H1 (cell line): ENCODE results near the gene UGT1A6. TPM values are rescaled to one million over a fixed set of nuclear protein-coding genes. Genes with fewer than 3 reads are reported as not detected.

Experiments
- CTCF ChIA-PET: fragments of 300-600 bp; sonication (Branson Sonifier 250); formaldehyde crosslinking; loops from one replicate; lab custom pipeline; 2021; ENCODE audit not compliant: partially characterized antibody; lab: Charles Lee
- POLR2A ChIA-PET: fragments of 300-600 bp; sonication (Branson Sonifier 250); formaldehyde crosslinking; loops from one replicate; lab custom pipeline; 2021; ENCODE audit warnings: inconsistent platforms; ENCODE audit not compliant: partially characterized antibody; lab: Charles Lee
- DNase-seq, 2 experiments: peaks; one replicate each; pipeline versions ENCODE4 v3.0.0 to v3.0.0-alpha.2; 2010 to 2022; ENCODE audit warnings: low spot score in 2 of 2, low read depth in 1 of 2, mixed read lengths in 1 of 2
- FAIRE-seq: peaks from 2 replicates; lab custom pipeline; 2011; peaks lifted over from hg19 to GRCh38; lab: Jason Lieb, UNC
- H2AFZ ChIP-seq: 2 replicates; pipeline ENCODE4 v1.8.1; 2012; ENCODE audit warnings: low read length, inconsistent platforms
- H2AK5ac ChIP-seq: 2 replicates; pipeline ENCODE4 v1.6.1; 2013; ENCODE audit warnings: low read depth, low read length
- H2BK120ac ChIP-seq: replicated peaks from 2 replicates; pipeline ENCODE3; 2013; ENCODE audit warnings: low read depth, low read length, inconsistent platforms
- H2BK12ac ChIP-seq: 2 replicates; pipeline ENCODE4 v1.6.1; 2013; ENCODE audit warnings: low read depth, low read length
- H2BK15ac ChIP-seq: 2 replicates; pipeline ENCODE4 v1.6.1; 2013; ENCODE audit warnings: low read length
- H2BK20ac ChIP-seq: 2 replicates; pipeline ENCODE4 v1.6.1; 2013; ENCODE audit warnings: low read length
- H2BK5ac ChIP-seq: 2 replicates; pipeline ENCODE4 v1.6.1; 2013; ENCODE audit warnings: low read depth, low read length
- H3K14ac ChIP-seq: 2 replicates; pipeline ENCODE4 v1.6.1; 2013; ENCODE audit warnings: inconsistent platforms; ENCODE audit not compliant: insufficient read length
- H3K18ac ChIP-seq: 2 replicates; pipeline ENCODE4 v1.6.1; 2013; ENCODE audit warnings: low read length; ENCODE audit errors: extremely low read depth
- H3K23ac ChIP-seq: 2 replicates; pipeline ENCODE4 v1.6.1; 2013; ENCODE audit warnings: inconsistent platforms; ENCODE audit not compliant: insufficient read length
- H3K23me2 ChIP-seq: 2 replicates; pipeline ENCODE4 v1.6.1; 2013; ENCODE audit warnings: low read depth, low read length
- H3K27ac ChIP-seq: 2 replicates; pipeline ENCODE4 v1.6.1; 2011; ENCODE audit warnings: low read depth, low read length, inconsistent platforms
- H3K27me3 ChIP-seq, 4 experiments: replicated peaks in 1 of 4; 1 replicate in 1 of 4; 2 replicates in 3 of 4; pipeline versions ENCODE4 v1.6.1 to v1.8.1; 2011 to 2013; ENCODE audit warnings: low read length in 3 of 4, mild to moderate bottlenecking in 3 of 4, inconsistent platforms in 2 of 4, mixed read lengths in 2 of 4, moderate library complexity in 1 of 4; ENCODE audit not compliant: control insufficient read depth in 3 of 4, insufficient read depth in 3 of 4; ENCODE audit errors: extremely low read depth in 1 of 4
- H3K36me3 ChIP-seq, 4 experiments: 2 replicates each; pipeline versions ENCODE4 v1.6.1 to v1.8.1; 2011 to 2013; ENCODE audit warnings: mild to moderate bottlenecking in 4 of 4, low read length in 3 of 4, moderate library complexity in 2 of 4, control low read depth in 1 of 4, inconsistent platforms in 1 of 4; ENCODE audit not compliant: insufficient read depth in 4 of 4, control insufficient read depth in 2 of 4
- H3K4ac ChIP-seq: replicated peaks from 2 replicates; pipeline ENCODE3; 2013; ENCODE audit warnings: low read length, low read depth, mixed read lengths, inconsistent platforms; ENCODE audit not compliant: insufficient read length
- H3K4me1 ChIP-seq, 4 experiments: replicated peaks in 1 of 4; 1 replicate in 1 of 4; 2 replicates in 3 of 4; pipeline versions ENCODE4 v1.6.1 to v1.8.1; 2011 to 2013; ENCODE audit warnings: low read length in 3 of 4, inconsistent platforms in 2 of 4, mixed read lengths in 1 of 4; ENCODE audit not compliant: insufficient read depth in 4 of 4, control insufficient read depth in 3 of 4
- H3K4me2 ChIP-seq, 2 experiments: 2 replicates each; pipeline versions ENCODE4 v1.6.1 to v1.8.1; 2011 to 2013; ENCODE audit warnings: low read depth in 2 of 2, low read length in 2 of 2, control low read depth in 1 of 2, inconsistent platforms in 1 of 2, mild to moderate bottlenecking in 1 of 2; ENCODE audit not compliant: insufficient read depth in 1 of 2
- H3K4me3 ChIP-seq, 4 experiments: fragments of 200-600, 300-600 bp in 1 of 4; sonication (generic), shearing (Covaris generic), sonication (Bioruptor Twin) in 1 of 4; 2 replicates each; pipeline versions ENCODE4 v1.5.1 to v1.8.1; 2011 to 2016; ENCODE audit warnings: low read length in 4 of 4, low read depth in 3 of 4, control low read depth in 2 of 4, inconsistent platforms in 2 of 4, mild to moderate bottlenecking in 2 of 4, mixed read lengths in 1 of 4, moderate library complexity in 1 of 4; ENCODE audit not compliant: insufficient read depth in 2 of 4; ENCODE audit errors: extremely low read depth in 1 of 4
- H3K56ac ChIP-seq: replicated peaks from 2 replicates; pipeline ENCODE3; 2013; ENCODE audit warnings: low read depth, mild to moderate bottlenecking, mixed read lengths, low read length, inconsistent platforms; ENCODE audit not compliant: insufficient read length
- H3K79me1 ChIP-seq: 2 replicates; pipeline ENCODE4 v1.6.1; 2013; ENCODE audit warnings: low read depth, low read length, control low read depth
- H3K79me2 ChIP-seq, 2 experiments: 2 replicates each; pipeline versions ENCODE4 v1.6.1 to v1.8.1; 2012 to 2013; ENCODE audit warnings: low read length in 2 of 2, mild to moderate bottlenecking in 2 of 2, inconsistent platforms in 1 of 2; ENCODE audit not compliant: insufficient read depth in 2 of 2, control insufficient read depth in 1 of 2
- H3K9ac ChIP-seq, 4 experiments: replicated peaks in 1 of 4; 1 replicate in 1 of 4; 2 replicates in 3 of 4; pipeline versions ENCODE4 v1.6.1 to v1.8.1; 2011 to 2013; ENCODE audit warnings: low read depth in 3 of 4, low read length in 3 of 4, control low read depth in 2 of 4, mild to moderate bottlenecking in 2 of 4, moderate library complexity in 2 of 4, inconsistent platforms in 1 of 4; ENCODE audit errors: extremely low read depth in 1 of 4
- H3K9me3 ChIP-seq, 2 experiments: 2 replicates each; pipeline versions ENCODE4 v1.6.1 to v1.8.1; 2012 to 2013; ENCODE audit warnings: mild to moderate bottlenecking in 2 of 2, moderate library complexity in 2 of 2, control low read depth in 1 of 2, inconsistent platforms in 1 of 2, low read depth in 1 of 2, low read length in 1 of 2, mixed read lengths in 1 of 2; ENCODE audit not compliant: insufficient read depth in 2 of 2
- H4K20me1 ChIP-seq, 2 experiments: replicated peaks in 1 of 2; 2 replicates each; pipeline versions ENCODE3 to v1.8.1; 2011 to 2013; ENCODE audit warnings: inconsistent platforms in 2 of 2, low read length in 2 of 2, mild to moderate bottlenecking in 1 of 2; ENCODE audit not compliant: insufficient read depth in 2 of 2, control insufficient read depth in 1 of 2
- H4K5ac ChIP-seq: 2 replicates; pipeline ENCODE4 v1.6.1; 2013; ENCODE audit warnings: low read length, low read depth, mixed read lengths, inconsistent platforms; ENCODE audit not compliant: insufficient read length
- H4K8ac ChIP-seq: 2 replicates; pipeline ENCODE4 v1.8.0; 2013; ENCODE audit warnings: mild to moderate bottlenecking, moderate library complexity, low read length, inconsistent platforms; ENCODE audit not compliant: insufficient read depth; ENCODE audit errors: extremely low read depth
- H4K91ac ChIP-seq: replicated peaks from 2 replicates; pipeline ENCODE3; 2013; ENCODE audit warnings: low read length, mixed read lengths, inconsistent platforms; ENCODE audit not compliant: insufficient read length
- CBX5 ChIP-seq: fragments of 300-800, 300-1000 bp; sonication (generic); IDR thresholded peaks from 2 replicates; pipeline ENCODE4 v1.7.1; 2016; ENCODE audit warnings: antibody characterized with exemption, low read length, low read depth
- CHD2 ChIP-seq: IDR thresholded peaks from 2 replicates; pipeline ENCODE4 v1.6.1; 2012; ENCODE audit warnings: low read length, improper control_type of control experiment
- CREB1 ChIP-seq: IDR thresholded peaks from 2 replicates; pipeline ENCODE4 v1.6.1; 2012; ENCODE audit warnings: inconsistent platforms
- FOSL1 ChIP-seq: IDR thresholded peaks from 2 replicates; pipeline ENCODE4 v1.6.1; 2011; ENCODE audit warnings: mild to moderate bottlenecking, low read depth, low read length, moderate library complexity; ENCODE audit not compliant: insufficient read depth
- HDAC6 ChIP-seq: IDR thresholded peaks from one replicate; pipeline ENCODE4 v1.7.1; 2012; ENCODE audit warnings: low read depth, mild to moderate bottlenecking, inconsistent platforms, low read length, moderate library complexity
- JUN ChIP-seq: IDR thresholded peaks from 2 replicates; pipeline ENCODE4 v1.6.1; 2011; ENCODE audit warnings: low read depth, mild to moderate bottlenecking, improper control_type of control experiment, low read length
- NRF1 ChIP-seq: IDR thresholded peaks from 2 replicates; pipeline ENCODE4 v1.6.1; 2011; ENCODE audit warnings: mild to moderate bottlenecking, low read depth, low read length, improper control_type of control experiment
- RBBP5 ChIP-seq: IDR thresholded peaks from 2 replicates; pipeline ENCODE4 v1.7.1; 2012; ENCODE audit warnings: low read depth, mild to moderate bottlenecking, inconsistent platforms, low read length, moderate library complexity, borderline replicate concordance
- RXRA ChIP-seq: IDR thresholded peaks from 2 replicates; pipeline ENCODE4 v1.6.1; 2011; ENCODE audit warnings: low read depth, mild to moderate bottlenecking, low read length, moderate library complexity; ENCODE audit not compliant: insufficient read depth
- TAF1 ChIP-seq: IDR thresholded peaks from 2 replicates; pipeline ENCODE4 v1.6.1; 2011; ENCODE audit warnings: mild to moderate bottlenecking, low read depth, low read length
- TEAD4 ChIP-seq: IDR thresholded peaks from 2 replicates; pipeline ENCODE4 v1.6.1; 2012; ENCODE audit warnings: low read depth, low read length, inconsistent platforms, mixed read lengths
- WGBS, 2 experiments: shearing (Covaris generic) in 1 of 2; methylation state at CpG; one replicate each; pipeline versions ENCODE4 v1.1.6 to v1.1.7; 2013 to 2015; ENCODE audit warnings: low lambda C conversion rate in 2 of 2, mixed read lengths in 2 of 2, inconsistent platforms in 1 of 2, low coverage in 1 of 2, missing lambda C conversion rate in 1 of 2; ENCODE audit not compliant: insufficient replicate concordance in 2 of 2, insufficient coverage in 1 of 2, insufficient read length in 1 of 2; ENCODE audit errors: extremely low coverage in 1 of 2, missing lambda C conversion rate in 1 of 2; 5-methylcytosine and 5-hydroxymethylcytosine counted together
- polyA plus RNA-seq, 7 experiments: library from polyadenylated mRNA; depleted of rRNA in 3 of 7; stranded (reverse) in 5 of 7; unstranded in 2 of 7; fragments of >200 nt in 5 of 7; fragments of 200-250 nt in 2 of 7; gene quantifications; 1 replicate in 5 of 7; 2 replicates in 1 of 7; 4 replicates in 1 of 7; pipeline versions ENCODE4 v1.2.1 to v1.2.3, GENCODE V29; 2011 to 2013; ENCODE audit warnings: missing spikeins in 2 of 7, mixed read lengths in 2 of 7
- total RNA-seq: library from RNA; stranded (reverse); fragmentation: NEBNext Ultra II Directional; extraction: Animal tissue kit (Norgen Biotek cat#: 25700); gene quantifications from 2 replicates; pipeline ENCODE4 v1.2.1, GENCODE V29; 2021
- TF ChIP-seq, protein P1 (sequence below): IDR thresholded peaks from 2 replicates; pipeline ENCODE4 v1.6.1; 2012; ENCODE audit warnings: inconsistent platforms

UGT1A6 gene
- total and polyA plus RNA-seq, 2 of the 8 experiments (the other 6 are each of a cell fraction or from before 2014, with no cell fraction given), result not detected

DNA sequence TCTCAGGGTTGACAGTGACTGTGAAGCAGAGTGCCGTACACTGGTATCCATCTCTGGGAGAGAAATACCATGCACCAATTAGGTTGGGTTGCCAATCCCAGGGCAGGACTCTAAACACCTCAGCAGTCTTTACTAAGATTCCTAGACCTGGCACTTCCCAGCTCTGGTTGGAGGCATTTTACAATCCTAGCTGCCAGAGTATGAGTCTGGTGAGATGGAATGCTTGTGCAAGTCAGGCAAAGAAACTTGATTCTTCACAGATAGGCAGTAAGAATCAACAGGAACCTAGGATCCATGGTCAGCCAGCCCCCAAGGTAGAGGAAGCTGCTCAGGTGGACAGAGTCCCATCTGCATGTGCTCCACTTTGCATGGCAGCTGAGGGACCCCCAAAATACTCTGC lies 14.0 kb downstream of the UGT1A6 start:
- H4K20me1 ChIP-seq, result no peaks in the 10 kb centered on the region
- no peak overlapping the region for H3K9ac ChIP-seq
- H3K9me3 ChIP-seq, result no peaks in the 10 kb centered on the region
- DNase-seq, result no peak
- H2BK20ac ChIP-seq, result no peak overlapping the region
- no peak overlapping the region for H3K14ac ChIP-seq
- POLR2A ChIA-PET, result no interaction called here
- no peak overlapping the region for H3K23ac ChIP-seq
- no peaks in the 10 kb centered on the region for H3K36me3 ChIP-seq
- H4K91ac ChIP-seq, result no peak overlapping the region
- H3K4ac ChIP-seq, result no peak overlapping the region
- no peak overlapping the region for H2BK5ac ChIP-seq
- H3K27ac ChIP-seq, result no peak overlapping the region
- H4K5ac ChIP-seq, result no peak overlapping the region
- no peak overlapping the region for H3K56ac ChIP-seq
- H3K79me2 ChIP-seq, result no peaks in the 10 kb centered on the region
- H2BK120ac ChIP-seq, result no peak overlapping the region
- 0 out of 2 replicates have a peak overlapping the region, but pooled peaks have one; percentile 24 for H2AFZ ChIP-seq
- peaks cover 0 to 1% (median 0%) of the 10 kb centered on the region in 4 experiments; a peak in 1 of 7 replicates for H3K27me3 ChIP-seq
- TF ChIP-seq FOSL1, result no peak
- no peak for TF ChIP-seq JUN
- no peak for TF ChIP-seq RXRA
- TF ChIP-seq RBBP5, result no peak
- no peak for TF ChIP-seq TEAD4
- TF ChIP-seq HDAC6, result no peak
- TF ChIP-seq CBX5, result no peak
- TF ChIP-seq CHD2, result no peak
- TF ChIP-seq NRF1, result no peak
- TF ChIP-seq, protein P1, sequence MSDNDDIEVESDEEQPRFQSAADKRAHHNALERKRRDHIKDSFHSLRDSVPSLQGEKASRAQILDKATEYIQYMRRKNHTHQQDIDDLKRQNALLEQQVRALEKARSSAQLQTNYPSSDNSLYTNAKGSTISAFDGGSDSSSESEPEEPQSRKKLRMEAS, result no peak
- TF ChIP-seq CREB1, result no peak
- TF ChIP-seq TAF1, result no peak
- TF ChIP-seq, all 59 proteins: peak for 0
- no peak overlapping the region for H3K18ac ChIP-seq
- H3K4me1 ChIP-seq, result no peaks in the 10 kb centered on the region
- no peak overlapping the region for H2AK5ac ChIP-seq
- WGBS, 2 experiments, result 100% methylated on average over 1 of the region's 1 CpG; no CpG with 5 or more reads in 1 of the 2 experiments
- no peak overlapping the region for H2BK15ac ChIP-seq
- H3K23me2 ChIP-seq, result no peaks in the 10 kb centered on the region
- no peak overlapping the region for H4K8ac ChIP-seq
- no peaks in the 10 kb centered on the region for H3K79me1 ChIP-seq
- H2BK12ac ChIP-seq, result no peak overlapping the region; the same call in 1 of the 2 replicates
- H3K4me2 ChIP-seq, result no peak overlapping the region
- CTCF ChIA-PET, result interaction anchor here (0.6 to 0.7 kb wide), 4 partner anchors 108 to 309 kb away, joined by 3 to 4 read pairs (median 4); no protein-coding TSS in a partner anchor
- no peak for FAIRE-seq
- no peak overlapping the region for H3K4me3 ChIP-seq
